DND-41 (cell line): ENCODE measurements around the gene PPP1R14D.
"Not testable (repeated sequence)": the region's sequence is repeated elsewhere in the genome, so short reads cannot be mapped to it uniquely, and the experiment has no call there.

ENCODE experiments used
- ATAC-seq: fragments of 200-7000 bp; cut with Tn5 transposase; 3 replicates; pipeline ENCODE4 v1.9.1; 2021; ENCODE audit warnings: low read depth; ENCODE audit not compliant: insufficient read depth
- DNase-seq: peaks from one replicate; pipeline ENCODE4 v3.0.0-alpha.2; 2020
- H2AFZ ChIP-seq: 2 replicates; pipeline ENCODE4 v1.6.0; 2012; ENCODE audit warnings: low read depth, low read length
- H3K27ac ChIP-seq: 2 replicates; pipeline ENCODE4 v1.5.1; 2012; ENCODE audit warnings: low read length, inconsistent platforms
- H3K27me3 ChIP-seq: fragments of 200-600 bp; sonication (generic); 2 replicates; pipeline ENCODE4 v1.6.0; 2012; ENCODE audit warnings: low read length, mild to moderate bottlenecking, inconsistent platforms; ENCODE audit not compliant: insufficient read depth, poor library complexity
- H3K36me3 ChIP-seq: 2 replicates; pipeline ENCODE4 v1.5.1; 2012; ENCODE audit warnings: low read length, inconsistent platforms; ENCODE audit not compliant: insufficient read depth
- H3K4me1 ChIP-seq: 2 replicates; pipeline ENCODE4 v1.5.1; 2012; ENCODE audit warnings: mild to moderate bottlenecking, low read length; ENCODE audit not compliant: insufficient read depth
- H3K4me2 ChIP-seq: 2 replicates; pipeline ENCODE4 v1.6.0; 2012; ENCODE audit warnings: mild to moderate bottlenecking, moderate library complexity, low read length, inconsistent platforms; ENCODE audit not compliant: insufficient read depth
- H3K4me3 ChIP-seq, 2 experiments: fragments of 200-600 bp in 1 of 2; shearing (Covaris generic) in 1 of 2; 2 replicates each; pipeline ENCODE4 v1.5.1; 2012 to 2016; ENCODE audit warnings: inconsistent platforms in 2 of 2, low read length in 2 of 2, mild to moderate bottlenecking in 2 of 2, low read depth in 1 of 2, moderate library complexity in 1 of 2
- H3K79me2 ChIP-seq: 2 replicates; pipeline ENCODE4 v1.6.0; 2012; ENCODE audit warnings: low read length, inconsistent platforms; ENCODE audit not compliant: insufficient read depth
- H3K9ac ChIP-seq: 2 replicates; pipeline ENCODE4 v1.6.0; 2012; ENCODE audit warnings: low read depth, mild to moderate bottlenecking, inconsistent platforms, low read length, moderate library complexity
- H3K9me3 ChIP-seq: 2 replicates; pipeline ENCODE4 v1.5.1; 2012; ENCODE audit warnings: low read length, moderate library complexity, mild to moderate bottlenecking, inconsistent platforms; ENCODE audit not compliant: insufficient read depth, severe bottlenecking
- H4K20me1 ChIP-seq: 2 replicates; pipeline ENCODE4 v1.6.0; 2012; ENCODE audit warnings: low read length; ENCODE audit not compliant: insufficient read depth
- CTCF ChIP-seq: IDR thresholded peaks from 2 replicates; pipeline ENCODE4 v1.5.1; 2012; ENCODE audit warnings: borderline replicate concordance, low read length, moderate library complexity, mild to moderate bottlenecking; ENCODE audit not compliant: poor library complexity, severe bottlenecking; ENCODE audit errors: extremely low read depth
- EZH2 ChIP-seq: IDR thresholded peaks from 3 replicates; pipeline ENCODE4 v1.6.1; 2012; ENCODE audit warnings: borderline replicate concordance, low read depth, mild to moderate bottlenecking, moderate library complexity, low read length, inconsistent platforms; ENCODE audit not compliant: severe bottlenecking

The PPP1R14D gene

GRCh38 chr15:40863660-40864270 lies 35.3 kb upstream of the PPP1R14D start:
- Histone ChIP-seq H3K9me3 (no peaks in the 10 kb centered on the region), H3K27ac (no peak overlapping the region), H3K4me3 (no peak overlapping the region), H3K79me2 (no peaks in the 10 kb centered on the region), H4K20me1 (no peaks in the 10 kb centered on the region), H2AFZ (no peak overlapping the region), H3K36me3 (no peaks in the 10 kb centered on the region), H3K4me2 (no peak overlapping the region), H3K4me1 (no peaks in the 10 kb centered on the region), H3K9ac (no peak overlapping the region), H3K27me3 (no peaks in the 10 kb centered on the region)
- no peak for DNase-seq
- ATAC-seq = no peak
- TF ChIP-seq EZH2 (no peak), CTCF (no peak)

GRCh38 chr15:40861147-40861546 lies 32.6 kb upstream of the PPP1R14D start:
- not testable (repeated sequence) for H3K4me2 ChIP-seq, DNase-seq, H3K9me3 ChIP-seq, H4K20me1 ChIP-seq, H3K36me3 ChIP-seq, H3K79me2 ChIP-seq, H2AFZ ChIP-seq, H3K27me3 ChIP-seq, ATAC-seq, H3K9ac ChIP-seq, H3K27ac ChIP-seq, H3K4me3 ChIP-seq, H3K4me1 ChIP-seq

GRCh38 chr15:40859206-40859851 lies 30.8 kb upstream of the PPP1R14D start:
- Histone ChIP-seq H3K4me1 (peaks cover 9% of the 10 kb centered on the region), H4K20me1 (no peaks in the 10 kb centered on the region), H3K79me2 (no peaks in the 10 kb centered on the region), H3K9me3 (no peaks in the 10 kb centered on the region), H2AFZ (peak overlapping the region; percentile 44; the same call in 1 of the 2 replicates), H3K27ac (no peak overlapping the region), H3K4me2 (no peak overlapping the region), H3K27me3 (no peaks in the 10 kb centered on the region), H3K36me3 (no peaks in the 10 kb centered on the region), H3K9ac (no peak overlapping the region), H3K4me3 (no peak overlapping the region)
- DNase-seq (peak; percentile 79), ATAC-seq (peak; percentile 86)
- TF ChIP-seq EZH2 (no peak), CTCF (peak; percentile 91)

- TF ChIP-seq EZH2 (no peak), CTCF (no peak)
- DNase-seq (no peak), ATAC-seq (no peak)
- H3K9ac ChIP-seq = no peak overlapping the region
- H2AFZ ChIP-seq = no peak overlapping the region
- no peak overlapping the region for H3K4me2 ChIP-seq
- H3K4me3 ChIP-seq = no peak overlapping the region
- no peaks in the 10 kb centered on the region for H4K20me1 ChIP-seq
- H3K79me2 ChIP-seq = no peaks in the 10 kb centered on the region
- H3K27me3 ChIP-seq = no peaks in the 10 kb centered on the region
- no peaks in the 10 kb centered on the region for H3K36me3 ChIP-seq
- H3K9me3 ChIP-seq = no peaks in the 10 kb centered on the region
- peaks cover 9% of the 10 kb centered on the region for H3K4me1 ChIP-seq
- no peak overlapping the region for H3K27ac ChIP-seq
Observed at GRCh38 chr15:40858706-40859105, 30.2 kb upstream of the PPP1R14D start.
